Loucy (cell line): ENCODE results near the gene OGFOD3.

ENCODE experiments used
- CTCF ChIP-seq: fragments of 200-600 bp; sonication (generic); conservative IDR thresholded peaks from 2 replicates; pipeline ENCODE4 v1.5.1; 2014; ENCODE audit warnings: mild to moderate bottlenecking, antibody characterized with exemption, low read length
- EZH2phosphoT487 ChIP-seq: fragments of 200-600 bp; IDR thresholded peaks from 2 replicates; pipeline ENCODE4 v1.6.1; 2018; ENCODE audit warnings: antibody characterized with exemption, mild to moderate bottlenecking, moderate library complexity, borderline replicate concordance

GRCh38 chr17:82407255-82407654 lies 11.1 kb downstream of the OGFOD3 start:
- TF ChIP-seq CTCF (no peak), EZH2phosphoT487 (no peak)
